ENCODE measurements around the gene SEZ6L2.
A peak's percentile ranks its signal among the peaks of the same experiment; 100 is the strongest.
"Not testable (repeated sequence)": the region's sequence is repeated elsewhere in the genome, so short reads cannot be mapped to it uniquely, and the experiment has no call there.

SEZ6L2 gene

GRCh38 chr16:29849505-29849904 lies 49.8 kb downstream of the SEZ6L2 start:
- DNase-seq, result no peak

DNA sequence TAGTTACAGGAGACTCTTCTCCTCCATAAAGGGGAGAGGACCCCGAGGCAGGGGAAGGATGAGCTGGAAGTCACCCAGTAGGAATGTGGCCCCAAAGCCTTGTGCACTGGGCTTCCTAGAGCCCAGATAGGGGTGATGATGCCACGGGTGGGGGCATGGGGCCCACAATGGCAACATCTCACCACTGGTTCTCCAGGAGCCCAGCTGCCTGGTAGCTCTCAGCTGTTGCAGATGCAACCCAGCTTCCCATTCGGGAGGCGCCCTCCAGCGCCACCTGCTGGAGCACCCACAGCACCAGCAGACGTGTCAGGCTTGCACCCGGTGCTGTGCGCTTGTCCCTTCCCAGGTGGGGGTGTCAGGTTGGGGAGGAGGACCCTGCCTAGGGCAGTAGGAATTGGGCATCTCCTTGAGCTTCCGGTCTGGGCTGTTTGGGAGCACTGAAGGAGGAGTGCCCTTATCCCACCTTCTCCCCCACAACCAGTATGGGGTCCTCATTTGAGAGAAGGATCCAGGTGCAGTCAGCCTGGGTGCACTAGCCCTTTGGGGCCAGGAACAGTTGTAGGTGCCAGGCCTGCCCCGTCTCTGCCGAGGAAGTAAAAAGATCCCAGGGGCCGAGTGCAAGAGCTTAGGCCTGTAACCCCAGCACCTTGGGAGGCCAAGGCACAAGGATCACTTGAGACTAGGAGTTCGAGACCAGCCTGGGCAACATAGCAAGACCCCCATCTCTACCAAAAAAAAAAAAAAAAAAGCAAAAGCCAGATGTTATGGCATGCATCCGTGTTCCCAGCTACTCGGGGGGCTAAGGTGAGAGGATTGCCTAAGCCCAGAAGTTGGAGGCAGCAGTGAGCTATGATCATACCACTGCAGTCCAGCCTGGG lies 50.7 kb downstream of the SEZ6L2 start:
- DNase-seq, result peak; percentile 60 to 81 (median 72)

- no peak for DNase-seq
These were observed 53.7 kb downstream of the SEZ6L2 start for GRCh38 chr16:29845656-29846055.

DNA sequence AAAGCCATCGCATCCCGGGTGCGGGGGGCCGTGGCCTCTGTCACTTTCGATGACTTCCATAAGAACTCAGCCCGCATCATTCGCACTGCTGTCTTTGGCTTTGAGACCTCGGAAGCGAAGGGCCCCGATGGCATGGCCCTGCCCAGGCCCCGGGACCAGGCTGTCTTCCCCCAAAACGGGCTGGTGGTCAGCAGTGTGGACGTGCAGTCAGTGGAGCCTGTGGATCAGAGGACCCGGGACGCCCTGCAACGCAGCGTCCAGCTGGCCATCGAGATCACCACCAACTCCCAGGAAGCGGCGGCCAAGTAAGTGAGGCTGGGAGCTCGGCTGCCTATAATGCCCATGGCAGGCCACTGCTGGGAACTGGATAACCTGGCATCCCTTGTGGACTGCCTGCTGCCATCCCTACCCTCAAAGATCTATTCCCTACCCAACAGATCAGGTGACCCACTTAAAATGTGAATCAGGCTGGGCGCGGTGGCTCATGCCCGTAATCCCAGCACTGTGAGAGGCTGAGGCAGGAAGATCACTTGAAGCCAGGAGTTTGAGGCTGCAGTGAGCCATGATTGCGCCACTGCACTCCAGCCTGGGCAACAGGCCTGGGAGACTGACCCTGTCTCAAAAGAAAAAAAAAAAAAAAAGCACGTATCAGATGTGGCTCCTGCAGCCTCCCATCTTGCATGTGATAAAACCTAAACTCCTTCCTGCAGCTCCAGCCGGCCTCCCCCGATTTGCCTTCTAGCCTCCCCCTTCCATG lies 54.6 kb downstream of the SEZ6L2 start:
- no peak for DNase-seq

GRCh38 chr16:29843931-29844330 lies 55.4 kb downstream of the SEZ6L2 start:
- DNase-seq, result no peak

DNA sequence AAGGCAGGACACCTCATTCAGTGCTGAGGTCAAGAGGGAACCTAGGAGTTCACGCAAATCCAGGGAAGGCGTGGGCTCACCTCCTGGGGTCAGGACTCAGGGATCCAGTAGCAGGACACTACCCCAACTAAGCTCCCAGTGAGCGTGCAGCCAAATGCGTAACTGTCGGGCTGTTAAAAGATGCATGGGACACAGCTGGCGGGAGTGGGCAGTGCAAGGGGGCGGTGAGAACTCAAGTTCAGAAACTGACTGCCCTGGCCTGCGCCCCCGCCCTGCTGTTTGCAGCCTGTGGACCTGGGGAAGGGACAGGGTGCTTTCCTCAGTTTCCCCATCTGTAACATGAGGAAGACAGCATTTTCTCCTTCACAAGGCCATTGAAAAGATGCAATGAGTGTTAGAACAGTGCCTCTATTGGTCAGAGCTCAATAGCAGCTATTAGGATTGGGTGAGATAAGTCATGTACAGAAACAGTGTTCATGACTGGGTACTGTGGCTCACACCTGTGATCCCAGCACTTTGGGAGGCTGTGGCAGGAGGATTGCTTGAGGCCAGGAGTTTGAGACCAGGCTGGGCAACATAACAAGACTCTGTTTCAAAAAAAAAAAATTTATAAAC lies 56.5 kb downstream of the SEZ6L2 start:
- DNase-seq, result no peak

DNA sequence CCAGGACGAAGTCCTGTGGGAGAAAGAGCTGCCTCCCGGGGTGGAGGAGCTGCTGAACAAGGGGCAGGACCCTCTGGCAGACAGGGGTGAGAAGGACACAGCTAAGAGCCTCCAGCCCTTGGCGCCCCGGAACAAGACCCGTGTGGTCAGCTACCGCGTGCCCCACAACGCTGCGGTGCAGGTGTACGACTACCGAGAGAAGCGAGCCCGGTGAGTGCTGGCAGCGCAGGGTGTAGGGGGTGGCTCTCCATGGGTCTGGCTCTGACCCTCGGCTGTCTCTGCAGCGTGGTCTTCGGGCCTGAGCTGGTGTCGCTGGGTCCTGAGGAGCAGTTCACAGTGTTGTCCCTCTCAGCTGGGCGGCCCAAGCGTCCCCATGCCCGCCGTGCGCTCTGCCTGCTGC lies 57.7 kb downstream of the SEZ6L2 start:
- no peak for DNase-seq

- no peak for DNase-seq
These were observed 59.1 kb downstream of the SEZ6L2 start for GRCh38 chr16:29840240-29840639.

DNA sequence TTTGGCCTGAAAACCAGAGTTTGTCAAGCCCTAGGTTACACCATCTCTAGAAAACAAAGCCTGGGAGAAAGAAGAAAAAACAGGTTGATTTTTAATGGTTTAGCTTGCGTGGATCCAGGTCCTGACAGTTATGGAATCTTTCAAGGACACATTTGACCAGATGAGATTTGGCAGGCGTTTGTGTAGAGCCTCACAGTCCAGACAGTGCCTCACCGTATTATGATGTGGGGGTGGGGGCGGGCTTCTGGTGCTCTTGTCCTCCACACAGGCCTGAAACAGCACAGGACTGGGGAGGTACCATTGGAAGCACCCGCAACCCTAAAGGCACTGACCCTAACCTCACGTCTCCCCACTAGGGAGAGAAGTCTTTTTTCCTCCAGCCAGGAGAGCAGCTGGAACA lies 59.5 kb downstream of the SEZ6L2 start:
- no peak for DNase-seq

DNA sequence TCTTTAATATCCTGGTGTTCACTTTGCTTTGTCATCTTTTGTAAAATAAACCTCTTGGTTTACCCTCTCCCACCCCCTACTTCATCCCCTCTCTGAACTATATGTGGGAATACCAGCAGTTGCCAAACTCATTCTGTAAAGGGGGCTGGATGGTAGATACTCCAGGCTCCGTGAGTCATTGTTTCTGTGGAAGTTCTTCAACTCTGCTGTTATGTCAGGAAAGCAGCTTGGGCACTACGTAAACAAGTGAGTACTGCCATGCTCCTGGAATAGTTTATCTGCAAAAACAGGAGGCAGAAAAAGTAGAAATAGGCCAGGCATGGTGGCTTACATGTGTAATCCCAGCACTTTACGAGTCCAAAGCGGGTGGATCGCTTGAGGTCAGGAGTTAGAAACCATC lies 61.5 kb downstream of the SEZ6L2 start:
- no peak for DNase-seq

DNA sequence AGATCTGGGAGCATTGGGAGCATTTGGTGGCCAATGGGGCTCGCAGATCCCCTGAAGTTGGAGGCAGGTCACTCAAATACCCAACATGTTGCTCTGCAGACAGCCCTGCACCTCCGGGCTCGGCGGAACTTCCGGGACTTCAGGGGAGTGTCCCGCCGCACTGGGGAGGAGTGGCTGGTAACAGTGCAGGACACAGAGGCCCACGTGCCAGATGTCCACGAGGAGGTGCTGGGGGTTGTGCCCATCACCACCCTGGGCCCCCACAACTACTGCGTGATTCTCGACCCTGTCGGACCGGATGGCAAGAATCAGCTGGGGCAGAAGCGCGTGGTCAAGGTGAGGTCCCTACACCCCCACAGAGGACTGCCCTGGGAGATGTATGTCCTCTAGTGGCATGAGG lies 62.7 kb downstream of the SEZ6L2 start:
- no peak for DNase-seq

- DNase-seq, result no peak
These were observed 63.4 kb downstream of the SEZ6L2 start for GRCh38 chr16:29835926-29836325.

- no peak for DNase-seq
These were observed 65.3 kb downstream of the SEZ6L2 start for GRCh38 chr16:29834079-29834478.

DNA sequence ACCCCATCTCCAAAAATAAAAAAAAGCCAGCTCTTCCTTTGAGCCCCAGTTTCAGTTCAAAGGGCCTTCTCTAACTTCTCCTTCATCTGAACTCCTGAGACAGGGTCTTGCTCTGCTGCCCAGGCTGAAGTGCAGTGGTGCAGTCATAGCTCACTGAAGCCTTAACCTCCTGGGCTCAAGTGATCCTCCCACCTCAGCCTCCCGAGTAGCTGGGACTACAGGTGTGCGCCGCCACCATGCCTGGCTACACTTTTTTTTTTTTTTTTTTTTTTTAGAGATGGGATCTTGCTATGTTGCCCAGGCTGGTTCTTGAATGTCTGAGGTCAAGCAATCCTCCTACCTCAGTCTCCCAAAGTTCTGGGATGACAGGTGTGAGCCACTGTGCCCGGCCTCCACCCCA lies 66.1 kb downstream of the SEZ6L2 start:
- not testable (repeated sequence) for DNase-seq

- DNase-seq, result no peak
These were observed 67.9 kb downstream of the SEZ6L2 start for GRCh38 chr16:29831490-29831889.

- DNase-seq, result no peak
These were observed 68.6 kb downstream of the SEZ6L2 start for GRCh38 chr16:29830774-29831173.

DNA sequence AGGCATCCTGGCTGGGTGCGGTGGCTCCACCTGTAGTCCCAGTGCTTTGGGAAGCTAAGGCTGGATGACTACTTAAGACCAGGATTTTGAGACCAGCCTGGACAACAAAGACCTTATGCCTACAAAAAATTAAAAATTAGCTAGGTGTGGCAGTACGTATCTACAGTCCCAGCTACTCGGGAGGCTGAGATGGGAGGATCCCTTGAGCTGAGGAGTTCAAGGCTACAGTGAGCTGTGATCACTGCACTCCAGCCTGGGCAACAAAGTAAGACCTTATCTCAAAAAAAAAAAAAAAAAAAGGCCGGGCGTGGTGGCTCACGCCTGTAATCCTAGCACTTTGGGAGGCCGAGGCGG lies 73.0 kb downstream of the SEZ6L2 start:
- DNase-seq, result no peak

DNA sequence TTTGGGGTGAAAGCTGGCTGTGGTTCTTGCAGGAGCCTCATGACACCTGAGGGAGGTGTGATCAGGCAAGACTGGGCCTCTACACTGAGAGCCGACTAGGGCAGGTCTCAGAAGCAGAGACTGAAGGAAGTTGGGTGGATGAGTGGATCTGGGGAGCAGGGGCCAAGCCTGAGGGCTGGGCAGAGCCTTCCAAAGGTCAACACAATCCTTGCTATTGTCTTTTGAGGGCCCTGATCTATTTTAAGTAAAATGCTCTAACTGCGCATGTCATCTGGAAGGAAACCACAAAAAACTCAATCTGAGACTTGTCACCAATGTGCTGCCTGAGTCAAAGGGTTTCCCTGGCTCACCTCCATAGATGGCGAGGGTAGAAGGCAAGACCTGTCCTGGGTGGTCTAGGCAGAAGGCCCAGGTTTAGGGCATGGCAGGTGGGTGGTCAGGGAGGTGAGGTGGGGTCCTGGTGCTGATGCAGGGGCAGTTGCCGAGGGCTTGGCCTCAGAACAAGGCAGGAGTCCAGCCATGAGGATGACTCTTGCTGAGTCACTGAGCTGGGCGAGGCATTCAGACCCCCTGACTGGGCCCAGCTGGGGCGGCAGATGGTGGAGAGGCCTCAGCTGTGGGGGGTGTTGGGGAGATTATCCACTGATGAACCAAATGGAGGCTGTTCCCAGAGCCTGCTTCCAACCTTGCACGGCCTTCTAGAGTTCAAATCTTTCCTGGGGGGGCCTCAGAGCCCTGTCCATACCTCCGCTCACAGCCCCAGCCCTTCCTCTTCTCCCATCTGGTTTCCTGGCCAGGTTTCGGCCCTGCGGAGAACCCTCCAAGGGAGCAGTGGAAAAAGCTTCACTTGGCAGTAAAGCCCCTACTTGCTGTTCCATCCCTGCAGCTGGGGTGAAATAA lies 74.0 kb downstream of the SEZ6L2 start:
- DNase-seq, result peak in 1 of 5 experiments; percentile 84

DNA sequence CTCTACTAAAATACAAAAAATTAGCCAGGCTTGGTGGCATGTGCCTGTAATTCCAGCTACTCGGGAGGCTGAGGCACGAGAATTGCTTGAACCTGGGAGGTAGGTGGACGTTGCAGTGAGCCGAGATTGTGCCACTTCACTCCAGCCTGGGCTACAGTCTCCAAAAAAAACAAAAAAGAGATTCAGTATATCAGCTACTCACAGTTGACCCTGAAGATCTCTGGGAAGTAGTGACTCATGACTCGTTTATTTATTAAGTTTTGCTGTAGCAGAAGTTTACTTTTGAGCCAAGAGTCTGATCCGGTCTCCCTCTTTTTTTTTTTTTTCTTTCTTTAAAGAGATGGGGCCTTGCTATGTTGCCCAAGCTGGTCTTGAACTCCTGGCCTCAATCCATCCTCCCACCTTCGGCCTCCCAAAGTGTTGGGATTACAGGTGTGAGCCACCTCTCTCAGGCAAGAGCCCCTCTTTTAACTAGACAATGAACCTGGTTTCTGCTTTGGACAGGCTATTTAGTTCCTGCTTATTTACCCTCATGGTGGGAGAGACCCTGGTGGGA lies 74.7 kb downstream of the SEZ6L2 start:
- DNase-seq, result no peak

GRCh38 chr16:29821643-29822115 lies 77.7 kb downstream of the SEZ6L2 start:
- no peak for DNase-seq

Measured in T-helper 2 cell (primary cell).